GM12873 (cell line): ENCODE results near the gene EPHA8.

Experiments used
- CTCF ChIP-seq: IDR thresholded peaks from 2 replicates; pipeline ENCODE4 v1.5.1; 2012; ENCODE audit warnings: low read depth, mild to moderate bottlenecking, moderate library complexity, low read length, control low read depth; ENCODE audit not compliant: insufficient read depth; ENCODE audit errors: missing control alignments

The EPHA8 gene

GRCh38 chr1:22641906-22642636 is 78.8 kb downstream of the EPHA8 start:
- peak; percentile 88 for TF ChIP-seq CTCF

GRCh38 chr1:22643381-22643780 is 80.1 kb downstream of the EPHA8 start, which contains the start of gene C1QC:
TSS of gene C1QC (plus strand) at chr1:22643633. CDS start at chr1:22644024, 391 bp downstream.
- no peak for TF ChIP-seq CTCF

- TF ChIP-seq CTCF, result no peak
Observed at GRCh38 chr1:22643928-22644327, 80.6 kb downstream of the EPHA8 start.

- no peak for TF ChIP-seq CTCF
Observed at GRCh38 chr1:22645931-22646330, 82.6 kb downstream of the EPHA8 start.

- TF ChIP-seq CTCF, result no peak
Observed at GRCh38 chr1:22646384-22646783, 83.1 kb downstream of the EPHA8 start.

- peak; percentile 7 for TF ChIP-seq CTCF
Observed at GRCh38 chr1:22650089-22650693, 86.9 kb downstream of the EPHA8 start.

GRCh38 chr1:22651941-22652856 is 88.9 kb downstream of the EPHA8 start:
- no peak for TF ChIP-seq CTCF
